HepG2 (cell line): ENCODE data around the gene FAM162A. TPM values are rescaled to one million over a fixed set of nuclear protein-coding genes. Genes with fewer than 3 reads are reported as not detected.

Source experiments
- GZF1 ChIP-seq: sonication (generic); formaldehyde crosslinking; IDR thresholded peaks from 2 replicates; pipeline ENCODE4 v1.5.1; 2020; ENCODE audit warnings: mild to moderate bottlenecking, missing genetic modification reagents
- KLF16 ChIP-seq, 2 experiments: sonication (generic) in 1 of 2; formaldehyde crosslinking in 1 of 2; IDR thresholded peaks; 2 replicates each; pipeline versions ENCODE4 v1.6.1 to v1.8.0; 2016 to 2023; ENCODE audit warnings: missing genetic modification reagents in 2 of 2, missing compliant biosample characterization in 1 of 2
- NFE2 ChIP-seq: sonication (generic); formaldehyde crosslinking; IDR thresholded peaks from 2 replicates; pipeline ENCODE4 v1.4.0; 2020; ENCODE audit warnings: missing genetic modification reagents
- ONECUT2 ChIP-seq: sonication (generic); formaldehyde crosslinking; IDR thresholded peaks from 2 replicates; pipeline ENCODE4 v1.4.0; 2020; ENCODE audit warnings: missing genetic modification reagents
- SRF ChIP-seq: IDR thresholded peaks from 2 replicates; pipeline ENCODE4 v1.6.1; 2011; ENCODE audit warnings: mild to moderate bottlenecking, low read depth, low read length, moderate library complexity
- ZEB1 ChIP-seq: IDR thresholded peaks from 2 replicates; pipeline ENCODE4 v1.6.1; 2012; ENCODE audit warnings: mild to moderate bottlenecking, low read depth, inconsistent platforms; ENCODE audit not compliant: insufficient replicate concordance
- ZFP91 ChIP-seq: sonication (generic); formaldehyde crosslinking; IDR thresholded peaks from 2 replicates; pipeline ENCODE4 v1.9.0; 2022; ENCODE audit warnings: missing genetic modification reagents, mild to moderate bottlenecking, borderline replicate concordance
- ZIK1 ChIP-seq: sonication (generic); formaldehyde crosslinking; IDR thresholded peaks from 2 replicates; pipeline ENCODE4 v1.5.0; 2020; ENCODE audit warnings: mild to moderate bottlenecking, low read depth, missing genetic modification reagents, borderline replicate concordance
- polyA plus RNA-seq, 8 experiments: library from polyadenylated mRNA; depleted of rRNA in 3 of 8; stranded (reverse) in 7 of 8; unstranded in 1 of 8; fragments of >200 nt; fragmentation: Illumina TruSeq in 4 of 8; extraction: Trizol in 4 of 8; gene quantifications; 2 replicates each; pipeline versions ENCODE4 v1.2.1 to v1.2.3, GENCODE V29; 2011 to 2016; ENCODE audit warnings: low read depth in 4 of 8, missing spikeins in 1 of 8, mixed read lengths in 1 of 8; ENCODE audit not compliant: insufficient read depth in 1 of 8
- total RNA-seq, 5 experiments: library from RNA; depleted of rRNA; stranded (reverse); fragments of >200 nt; fragmentation: Illumina TruSeq; extraction: Trizol; gene quantifications; 2 replicates each; pipeline ENCODE4 v1.2.3, GENCODE V29; 2016; ENCODE audit warnings: low read depth in 1 of 5
- TF ChIP-seq, protein P1 (sequence below): sonication (generic); formaldehyde crosslinking; IDR thresholded peaks from 2 replicates; pipeline ENCODE4 v1.5.1; 2020; ENCODE audit warnings: mild to moderate bottlenecking, missing genetic modification reagents, moderate library complexity
- TF ChIP-seq, protein P2 (sequence below): sonication (generic); formaldehyde crosslinking; IDR thresholded peaks from 2 replicates; pipeline ENCODE4 v1.8.0; 2022; ENCODE audit warnings: mild to moderate bottlenecking, missing genetic modification reagents, borderline replicate concordance

FAM162A gene
- total and polyA plus RNA-seq, 2 of the 13 experiments (the other 11 are each of a cell fraction or from before 2014, with no cell fraction given): 115 to 155 TPM

DNA sequence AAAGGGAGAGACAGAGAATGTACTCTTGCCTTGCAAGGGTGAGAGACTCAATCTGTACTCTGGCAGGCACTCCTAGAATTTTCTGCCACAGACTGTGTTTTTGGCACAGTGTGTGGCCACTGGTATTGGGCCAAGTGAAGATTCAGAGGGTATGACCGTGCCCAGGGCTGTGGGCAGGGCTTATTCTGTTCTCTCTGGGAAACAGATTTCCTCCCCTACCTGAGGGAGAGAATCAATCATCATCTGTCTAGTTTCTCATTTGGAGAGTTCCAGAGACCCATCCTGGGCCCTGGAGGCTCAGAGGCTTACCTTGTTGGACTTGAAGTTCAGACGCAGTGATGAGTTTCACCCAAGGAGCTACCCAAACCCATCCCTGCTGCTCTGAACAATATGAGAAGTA is 30.8 kb upstream of the FAM162A start (continued):
- TF ChIP-seq, protein P1, sequence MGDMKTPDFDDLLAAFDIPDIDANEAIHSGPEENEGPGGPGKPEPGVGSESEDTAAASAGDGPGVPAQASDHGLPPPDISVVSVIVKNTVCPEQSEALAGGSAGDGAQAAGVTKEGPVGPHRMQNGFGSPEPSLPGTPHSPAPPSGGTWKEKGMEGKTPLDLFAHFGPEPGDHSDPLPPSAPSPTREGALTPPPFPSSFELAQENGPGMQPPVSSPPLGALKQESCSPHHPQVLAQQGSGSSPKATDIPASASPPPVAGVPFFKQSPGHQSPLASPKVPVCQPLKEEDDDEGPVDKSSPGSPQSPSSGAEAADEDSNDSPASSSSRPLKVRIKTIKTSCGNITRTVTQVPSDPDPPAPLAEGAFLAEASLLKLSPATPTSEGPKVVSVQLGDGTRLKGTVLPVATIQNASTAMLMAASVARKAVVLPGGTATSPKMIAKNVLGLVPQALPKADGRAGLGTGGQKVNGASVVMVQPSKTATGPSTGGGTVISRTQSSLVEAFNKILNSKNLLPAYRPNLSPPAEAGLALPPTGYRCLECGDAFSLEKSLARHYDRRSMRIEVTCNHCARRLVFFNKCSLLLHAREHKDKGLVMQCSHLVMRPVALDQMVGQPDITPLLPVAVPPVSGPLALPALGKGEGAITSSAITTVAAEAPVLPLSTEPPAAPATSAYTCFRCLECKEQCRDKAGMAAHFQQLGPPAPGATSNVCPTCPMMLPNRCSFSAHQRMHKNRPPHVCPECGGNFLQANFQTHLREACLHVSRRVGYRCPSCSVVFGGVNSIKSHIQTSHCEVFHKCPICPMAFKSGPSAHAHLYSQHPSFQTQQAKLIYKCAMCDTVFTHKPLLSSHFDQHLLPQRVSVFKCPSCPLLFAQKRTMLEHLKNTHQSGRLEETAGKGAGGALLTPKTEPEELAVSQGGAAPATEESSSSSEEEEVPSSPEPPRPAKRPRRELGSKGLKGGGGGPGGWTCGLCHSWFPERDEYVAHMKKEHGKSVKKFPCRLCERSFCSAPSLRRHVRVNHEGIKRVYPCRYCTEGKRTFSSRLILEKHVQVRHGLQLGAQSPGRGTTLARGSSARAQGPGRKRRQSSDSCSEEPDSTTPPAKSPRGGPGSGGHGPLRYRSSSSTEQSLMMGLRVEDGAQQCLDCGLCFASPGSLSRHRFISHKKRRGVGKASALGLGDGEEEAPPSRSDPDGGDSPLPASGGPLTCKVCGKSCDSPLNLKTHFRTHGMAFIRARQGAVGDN: no peak
- TF ChIP-seq KLF16 (CRISPR knock-in tag; IDR thresholded peaks at IDR 0.05): no peak
- no peak for TF ChIP-seq ZIK1 (CRISPR knock-in tag)
- TF ChIP-seq ONECUT2 (CRISPR knock-in tag): no peak
- TF ChIP-seq NFE2 (CRISPR knock-in tag): no peak
- no peak for TF ChIP-seq ZEB1
- TF ChIP-seq SRF: no peak
- TF ChIP-seq, protein P2, sequence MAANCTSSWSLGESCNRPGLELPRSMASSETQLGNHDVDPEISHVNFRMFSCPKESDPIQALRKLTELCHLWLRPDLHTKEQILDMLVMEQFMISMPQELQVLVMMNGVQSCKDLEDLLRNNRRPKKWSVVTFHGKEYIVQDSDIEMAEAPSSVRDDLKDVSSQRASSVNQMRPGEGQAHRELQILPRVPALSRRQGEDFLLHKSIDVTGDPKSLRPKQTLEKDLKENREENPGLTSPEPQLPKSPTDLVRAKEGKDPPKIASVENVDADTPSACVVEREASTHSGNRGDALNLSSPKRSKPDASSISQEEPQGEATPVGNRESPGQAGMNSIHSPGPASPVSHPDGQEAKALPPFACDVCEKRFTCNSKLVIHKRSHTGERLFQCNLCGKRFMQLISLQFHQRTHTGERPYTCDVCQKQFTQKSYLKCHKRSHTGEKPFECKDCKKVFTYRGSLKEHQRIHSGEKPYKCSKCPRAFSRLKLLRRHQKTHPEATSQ: no peak
- TF ChIP-seq GZF1 (CRISPR knock-in tag): no peak
- TF ChIP-seq ZFP91 (CRISPR knock-in tag): no peak
- TF ChIP-seq, all 625 proteins: peak for 0
